ENCODE measurements around the gene SPATA3.
"Not testable (repeated sequence)": the region's sequence is repeated elsewhere in the genome, so short reads cannot be mapped to it uniquely, and the experiment has no call there.

The SPATA3 gene

DNA sequence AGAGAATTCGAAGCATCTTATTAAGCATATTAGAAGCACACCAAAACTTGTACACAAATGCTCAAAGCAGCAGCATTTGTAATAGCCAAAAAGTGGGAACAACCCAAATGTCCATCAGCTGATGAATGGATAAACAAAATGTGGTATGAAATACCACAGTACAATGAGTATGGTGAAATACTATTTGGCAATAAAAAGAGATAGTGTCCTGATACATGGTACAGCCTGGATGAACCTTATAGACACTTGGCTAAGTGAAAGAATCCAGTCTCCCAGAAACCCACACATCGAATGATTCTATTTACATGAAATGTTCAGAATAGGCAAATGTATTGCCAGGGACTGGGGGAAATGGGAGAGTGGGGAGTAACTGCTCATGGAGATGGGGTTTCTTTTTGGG, 3.0 kb downstream of the SPATA3 start:
- DNase-seq (ENCODE audit: low spot score): no peak

DNA sequence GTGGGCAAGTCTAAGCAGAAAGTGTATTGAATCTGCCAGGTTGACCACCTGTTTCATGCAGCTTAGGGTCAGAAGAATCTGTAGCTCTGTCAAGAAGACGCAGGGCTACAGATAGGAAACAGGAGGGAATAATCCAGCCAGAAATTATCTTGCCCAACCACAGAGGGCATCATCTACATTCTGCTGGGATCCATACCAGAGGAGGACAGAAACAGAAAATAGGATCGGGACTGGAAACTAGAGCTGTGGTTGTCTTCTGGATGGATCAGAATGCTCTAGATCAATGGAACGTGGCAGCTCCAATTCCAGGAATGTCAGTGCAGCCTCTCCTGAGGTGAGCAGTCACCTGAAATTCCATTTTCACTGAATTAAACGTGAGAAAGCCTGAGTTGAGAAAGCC, 3.6 kb downstream of the SPATA3 start:
- no peak for DNase-seq (ENCODE audit: low spot score)

DNA sequence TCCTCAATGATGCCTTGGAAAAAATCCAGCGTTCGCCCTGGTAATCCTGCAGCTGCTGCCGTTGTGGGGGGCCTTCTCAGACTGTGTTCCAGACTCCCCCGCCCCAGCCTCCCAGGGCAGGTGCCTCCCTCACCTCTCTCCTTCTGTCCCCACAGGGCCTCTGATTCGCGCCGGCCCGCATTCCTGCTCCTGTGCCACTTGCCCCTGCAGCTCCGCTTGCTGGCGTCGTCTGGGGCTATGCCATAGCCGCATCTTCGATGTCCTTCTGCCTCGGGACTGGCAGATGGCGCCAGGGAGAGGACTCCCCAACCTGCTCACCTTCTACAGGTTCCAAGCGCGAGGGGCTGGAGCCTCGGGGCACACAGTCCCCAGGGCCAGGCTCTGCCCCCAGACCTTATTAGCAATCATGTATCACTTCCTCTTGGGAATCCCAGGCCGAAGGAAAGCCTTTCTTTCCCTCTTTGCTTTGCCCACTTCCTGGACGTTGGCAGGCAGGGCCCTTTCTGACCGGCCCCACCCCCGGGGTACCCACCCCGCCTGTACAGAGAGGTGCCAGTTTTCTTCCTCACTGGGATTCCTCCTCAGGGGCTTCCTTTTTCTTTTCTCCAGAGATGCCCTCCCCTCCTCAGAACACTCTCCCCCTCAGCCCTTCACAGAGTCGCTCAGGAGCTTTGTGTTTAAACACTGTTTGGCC, 4.4 kb downstream of the SPATA3 start:
- no peak for DNase-seq (ENCODE audit: low spot score)

DNA sequence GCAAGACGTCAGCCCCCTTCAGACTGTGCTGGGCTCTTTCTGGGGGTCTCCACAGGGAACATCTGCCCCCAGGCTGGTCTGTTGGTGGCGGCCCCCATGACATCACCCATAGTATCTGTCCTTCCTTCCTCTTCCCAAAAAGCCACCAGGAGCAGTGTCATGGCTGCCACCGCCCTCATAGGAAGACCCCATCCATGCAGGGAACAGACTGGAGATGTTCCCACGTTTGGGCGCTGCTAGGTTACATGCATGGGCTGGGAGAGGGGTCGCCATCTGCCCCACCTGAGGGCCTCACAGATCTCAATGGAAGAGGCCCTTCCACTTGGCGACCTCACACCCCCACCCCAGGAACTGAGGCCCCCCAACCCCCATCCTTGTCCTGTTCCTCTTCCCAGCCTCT, 5.1 kb downstream of the SPATA3 start:
- no peak for DNase-seq (ENCODE audit: low spot score)

DNA sequence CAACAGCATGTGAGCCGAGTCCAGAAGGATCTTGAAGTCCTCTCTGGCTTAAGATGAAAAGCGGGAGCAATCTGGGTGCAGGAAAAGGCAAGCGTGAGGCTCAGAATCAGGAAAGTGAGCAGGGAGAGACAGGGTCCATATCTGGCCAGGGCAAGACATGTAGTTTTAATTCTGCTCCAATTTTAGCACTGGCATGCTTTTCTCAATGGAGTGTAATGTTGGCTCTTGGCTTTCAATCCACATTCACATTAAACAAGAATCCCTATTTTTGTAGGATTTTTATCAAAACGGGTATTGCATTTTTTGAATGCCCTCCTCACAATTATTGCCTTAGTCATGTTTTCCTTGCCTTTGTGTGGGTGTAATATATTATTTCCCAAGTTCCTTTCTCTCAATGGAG, 6.0 kb downstream of the SPATA3 start:
- DNase-seq (ENCODE audit: low spot score): no peak

DNA sequence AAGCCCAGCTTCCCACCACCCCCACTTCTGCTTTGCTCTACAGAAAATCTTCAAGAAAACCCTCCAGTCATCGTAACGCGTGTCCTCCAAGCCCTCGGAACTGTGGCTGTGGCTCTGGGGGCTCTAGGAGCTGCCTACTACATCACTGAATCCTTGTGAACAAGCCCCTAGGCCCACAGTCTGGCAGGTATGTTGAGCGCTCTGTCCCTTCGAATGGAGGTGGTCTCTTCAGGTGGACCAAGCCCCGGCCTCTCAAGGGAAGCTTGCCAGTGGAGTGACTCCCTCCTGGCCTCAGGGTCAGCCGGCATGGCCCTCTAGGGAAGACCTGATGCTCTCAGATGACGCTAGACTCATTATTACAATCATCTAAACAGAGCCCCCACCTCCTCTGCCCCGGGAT, 6.7 kb downstream of the SPATA3 start:
- DNase-seq (ENCODE audit: low spot score): no peak

DNA sequence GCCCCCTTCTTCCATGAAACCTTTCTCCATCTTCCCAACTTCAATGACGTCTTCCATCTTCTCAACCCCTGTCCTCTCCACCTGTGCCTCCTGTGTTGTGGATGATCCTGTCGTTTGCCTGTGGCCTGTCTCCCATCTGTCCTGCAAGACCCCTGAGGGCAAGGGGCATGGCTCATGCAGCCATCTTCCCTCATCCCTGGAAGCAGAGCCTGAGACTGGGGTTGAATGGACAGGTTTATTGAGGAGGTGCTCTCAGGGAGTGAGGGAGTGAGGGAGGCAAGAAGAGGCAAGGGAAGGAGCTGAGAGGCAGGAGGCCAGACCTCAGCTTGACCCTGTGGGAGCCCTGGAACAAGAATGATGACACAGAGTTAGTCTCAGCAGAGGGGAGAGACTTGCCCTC, 7.3 kb downstream of the SPATA3 start:
- no peak for DNase-seq (ENCODE audit: low spot score)

DNA sequence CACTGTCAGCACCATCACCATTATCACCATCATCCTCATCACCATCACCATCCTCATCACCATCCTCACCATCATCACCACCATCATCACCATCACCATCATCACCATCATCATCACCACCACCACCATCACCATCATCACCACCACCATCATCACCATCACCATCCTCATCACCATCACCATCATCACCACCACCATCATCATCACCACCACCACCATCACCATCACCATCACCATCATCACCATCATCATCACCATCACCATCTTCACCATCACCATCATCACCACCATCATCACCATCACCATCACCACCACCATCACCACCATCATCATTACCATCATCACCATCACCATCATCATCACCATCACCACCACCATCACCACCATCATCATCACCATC, 9.0 kb downstream of the SPATA3 start:
- DNase-seq (ENCODE audit: low spot score): not testable (repeated sequence)

DNA sequence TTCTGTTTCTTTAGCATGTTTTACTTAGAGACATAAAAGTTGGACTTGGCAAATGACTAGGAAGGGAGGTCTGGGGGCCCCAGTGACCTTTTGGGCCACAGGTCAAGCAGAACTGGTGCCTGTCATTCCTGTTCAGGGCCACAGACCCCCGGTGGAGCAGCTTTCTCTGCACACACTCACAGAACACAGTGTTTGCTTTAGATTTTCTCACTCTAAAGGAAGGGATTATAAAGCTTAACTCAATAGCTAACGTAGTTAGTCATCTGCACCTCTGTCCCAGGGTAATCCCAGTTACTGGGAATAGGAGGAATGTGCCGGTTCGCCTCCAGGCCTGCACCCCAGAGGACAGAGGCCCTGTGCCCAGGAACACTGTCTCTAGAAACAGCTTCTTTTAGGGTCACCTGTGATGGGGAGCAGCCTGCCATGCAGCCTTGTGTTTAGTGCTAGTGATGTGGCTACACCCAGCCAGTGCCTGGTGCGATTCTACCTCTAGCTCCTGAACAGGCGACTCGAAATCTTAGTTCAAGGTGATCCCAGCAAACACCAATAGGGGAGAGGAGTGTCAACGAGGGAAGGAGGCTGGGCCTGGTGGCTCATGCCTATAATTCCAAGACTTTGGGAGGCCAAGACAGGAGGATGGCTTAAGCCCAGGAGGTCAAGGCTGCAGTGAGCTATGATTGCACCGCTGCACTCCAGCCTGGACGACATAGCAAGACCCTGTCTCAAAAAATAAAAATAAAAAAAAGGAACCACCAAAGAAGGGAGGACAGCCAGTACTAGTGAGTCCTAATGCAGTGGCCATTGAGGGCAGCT, 11.6 kb downstream of the SPATA3 start:
- no peak for DNase-seq (ENCODE audit: low spot score)

DNA sequence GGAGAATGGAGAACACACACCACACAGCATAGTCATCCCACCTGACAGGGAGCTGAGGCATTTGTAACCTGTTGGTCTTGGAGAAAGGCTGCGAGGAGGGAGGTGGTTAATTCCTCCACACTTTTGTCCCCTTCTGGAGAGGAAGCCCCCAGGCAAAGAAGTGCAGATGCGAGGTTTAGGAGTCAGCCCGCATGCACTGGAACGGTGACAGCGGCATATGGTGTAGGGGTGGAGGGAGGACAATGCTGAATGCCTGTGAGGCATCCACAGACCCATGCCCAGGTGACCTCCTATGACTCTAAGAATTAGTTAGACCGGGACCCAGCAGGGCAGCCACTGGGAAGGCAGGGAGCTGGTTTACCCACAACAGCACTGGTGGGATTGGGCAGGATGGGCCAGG, 12.2 kb downstream of the SPATA3 start:
- no peak for DNase-seq (ENCODE audit: low spot score)

DNA sequence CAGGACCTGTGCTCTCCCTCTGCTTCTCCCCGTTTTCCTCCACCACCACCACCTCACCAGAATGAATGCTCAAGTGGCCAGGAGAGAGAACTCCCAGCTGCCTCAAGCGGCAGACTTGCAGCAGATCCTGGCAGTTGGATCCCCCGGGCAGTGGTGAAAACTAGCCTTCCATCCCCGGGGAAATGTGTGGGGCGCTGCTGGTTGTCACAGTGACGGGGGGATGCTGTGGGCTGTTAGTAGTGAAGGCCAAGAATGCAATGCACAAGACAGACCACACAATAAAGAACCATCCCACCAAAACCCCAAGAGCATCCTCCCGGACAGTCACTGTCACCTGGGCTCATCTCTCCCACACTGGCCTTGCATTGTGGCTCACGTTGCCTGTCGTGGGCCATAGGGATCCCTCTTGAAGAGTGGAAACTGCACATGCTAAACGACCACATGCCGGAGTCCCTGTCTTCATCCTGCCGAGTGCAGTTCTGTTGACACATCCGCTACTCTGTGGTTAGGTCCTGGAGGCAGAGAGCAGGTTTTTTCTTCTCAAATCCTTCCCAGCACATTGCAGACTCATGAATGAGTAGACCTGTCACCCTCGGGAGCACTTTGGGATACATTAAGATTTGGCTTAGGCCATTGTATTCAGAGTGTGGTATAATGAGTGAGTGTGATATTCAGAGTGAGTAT, 13.5 kb downstream of the SPATA3 start:
- no peak for DNase-seq (ENCODE audit: low spot score)

DNA sequence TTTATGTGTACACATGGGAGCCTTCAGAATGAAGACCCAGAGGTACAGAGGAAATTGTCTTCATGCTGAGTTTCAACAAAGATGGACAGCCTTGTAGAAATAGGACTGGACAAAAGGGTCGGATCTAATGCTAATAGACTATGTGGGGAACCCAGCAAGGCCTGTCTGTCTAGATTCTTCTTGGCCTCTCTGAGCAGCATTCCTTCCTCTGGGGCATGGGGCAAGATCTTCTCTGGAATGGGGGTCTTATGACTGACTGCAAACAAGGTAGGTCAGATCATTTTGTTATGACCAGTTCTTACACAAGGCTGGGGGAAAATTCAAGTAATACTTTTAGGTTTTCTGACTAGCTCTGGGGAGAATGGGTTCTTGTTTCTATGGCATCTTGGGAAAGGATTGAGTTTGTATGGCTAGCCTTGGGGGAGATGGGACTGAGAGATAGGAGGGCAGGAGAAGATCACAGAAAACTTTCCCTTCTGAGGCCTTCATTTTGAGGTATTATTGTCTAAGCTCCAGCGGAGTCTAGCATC, 14.3 kb downstream of the SPATA3 start:
- DNase-seq (ENCODE audit: low spot score): no peak

DNA sequence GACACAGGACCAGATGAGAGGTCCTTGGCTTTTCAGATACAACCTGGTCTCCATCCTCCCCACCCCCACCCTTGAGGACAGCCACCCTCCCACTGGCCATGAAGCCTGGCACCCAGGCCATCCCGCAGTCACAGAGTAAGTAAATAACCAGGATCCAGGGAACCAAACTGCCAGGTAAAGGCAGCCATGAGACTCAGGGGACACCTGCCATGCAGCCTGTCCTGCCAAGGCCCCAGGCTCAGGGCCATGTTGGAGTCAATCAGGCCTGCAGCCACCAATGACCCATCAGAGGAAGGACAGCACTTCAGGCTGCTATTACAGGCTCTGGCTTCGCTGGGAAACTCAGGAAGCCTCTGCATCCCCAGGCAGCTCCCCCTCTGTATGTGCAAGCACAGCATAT, 15.6 kb downstream of the SPATA3 start:
- DNase-seq (ENCODE audit: low spot score): no peak

DNA sequence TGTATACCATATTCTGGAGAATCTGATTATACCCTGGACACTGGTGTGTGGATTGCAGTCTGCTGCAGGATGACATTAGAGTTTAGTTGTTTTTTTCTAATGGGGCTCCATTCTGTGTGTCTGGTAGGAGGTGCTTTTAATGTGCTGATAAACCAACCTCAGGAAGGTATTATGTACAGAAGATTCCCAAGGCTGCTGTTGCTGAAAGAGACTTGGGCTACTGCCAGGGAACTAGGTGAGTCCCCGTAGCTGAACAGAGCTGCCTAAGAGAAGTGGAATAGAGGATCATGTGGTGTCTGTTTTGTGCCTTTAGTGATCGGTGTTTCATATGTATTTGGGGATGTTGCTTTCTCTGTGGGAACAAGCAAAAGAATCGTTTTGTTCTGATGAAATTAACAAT, 16.5 kb downstream of the SPATA3 start:
- no peak for DNase-seq (ENCODE audit: low spot score)

DNA sequence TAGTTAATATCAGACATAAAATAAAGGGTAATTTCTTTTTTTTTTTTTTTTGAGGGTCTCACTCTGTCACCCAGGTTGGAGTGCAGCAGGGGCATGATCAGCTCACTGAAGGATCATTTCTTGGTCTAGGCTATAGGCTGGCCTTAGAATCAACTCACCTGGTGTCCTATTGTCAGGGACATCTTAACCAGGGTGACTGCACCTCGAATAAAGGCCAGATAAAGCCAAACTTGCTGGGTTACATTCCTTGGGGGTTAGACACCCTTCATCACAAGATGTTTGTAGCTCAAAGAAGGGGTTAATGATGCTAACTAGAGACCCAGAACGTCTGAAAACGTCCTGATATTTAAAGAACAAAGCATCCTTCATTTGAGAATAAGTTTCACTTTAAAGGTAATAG, 17.9 kb downstream of the SPATA3 start:
- no peak for DNase-seq (ENCODE audit: low spot score)

DNA sequence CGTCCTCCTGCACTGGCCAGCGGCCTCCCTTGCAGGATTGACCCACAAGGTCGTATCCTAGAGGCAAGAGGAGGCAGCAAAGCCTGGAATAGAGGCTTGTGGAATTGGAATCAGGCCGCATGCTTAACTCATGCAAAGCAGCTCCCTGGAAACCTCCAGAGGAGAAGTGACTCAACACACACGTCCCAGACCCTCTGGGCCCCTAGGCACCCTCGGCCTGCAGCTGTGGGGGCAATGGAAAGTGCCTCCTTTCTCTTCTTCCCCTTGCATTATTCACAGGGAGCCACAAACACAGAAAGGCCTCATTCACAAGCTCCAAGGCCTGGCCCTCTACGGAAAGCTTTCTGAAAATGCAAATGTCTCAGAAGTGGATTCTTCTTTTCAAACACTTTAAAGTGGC, 19.6 kb downstream of the SPATA3 start:
- DNase-seq (ENCODE audit: low spot score): no peak

DNA sequence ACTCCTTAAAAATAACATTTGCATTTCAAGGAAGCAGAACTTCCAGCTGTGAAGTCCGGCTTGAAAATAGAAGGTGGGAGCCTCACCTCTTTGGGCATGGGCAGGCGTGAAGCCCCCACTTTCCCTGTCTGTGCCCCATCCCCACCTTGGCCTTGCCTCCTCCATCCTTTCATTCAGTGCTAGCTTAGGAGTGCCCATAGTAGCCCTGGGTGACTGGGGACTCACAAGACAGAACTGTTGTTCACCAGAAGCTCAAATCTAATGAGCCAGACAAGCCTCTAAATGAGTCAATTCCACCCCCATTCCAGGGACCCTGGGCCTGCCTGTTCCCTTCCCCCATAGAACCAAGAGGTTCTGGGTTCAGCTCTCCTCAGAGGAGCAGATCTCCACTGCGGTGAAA, 20.0 kb downstream of the SPATA3 start:
- DNase-seq (ENCODE audit: low spot score): no peak

DNA sequence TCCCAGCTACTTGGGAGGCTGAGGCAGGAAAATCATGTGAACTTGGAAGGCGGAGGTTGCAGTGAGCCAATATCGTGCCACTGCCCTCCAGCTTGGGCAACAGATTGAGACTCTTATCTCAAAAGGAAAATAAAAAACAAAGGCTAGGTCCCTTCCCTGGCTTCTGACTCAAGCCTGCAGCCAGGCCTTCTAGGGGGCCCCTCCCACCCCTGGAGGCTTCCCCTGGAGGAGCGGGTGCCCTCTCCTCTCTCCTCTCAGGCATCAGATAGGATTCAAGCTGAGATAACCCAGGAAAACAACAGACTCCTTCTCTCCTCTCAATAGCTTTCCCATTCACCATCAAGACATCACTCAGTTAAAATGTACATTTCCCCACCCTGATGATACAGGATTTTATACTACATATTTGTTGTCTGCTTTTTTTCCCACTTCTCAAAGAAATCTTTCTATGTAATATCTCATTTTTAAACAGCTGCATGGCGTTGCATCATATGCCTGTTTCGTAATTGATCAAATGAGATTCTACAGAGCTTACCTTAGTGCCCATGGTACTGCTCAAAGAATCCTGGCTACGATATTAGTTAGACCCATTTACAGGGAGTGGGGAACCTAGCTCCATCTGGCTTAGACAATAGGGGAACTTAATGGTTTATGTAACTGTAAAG, 20.8 kb downstream of the SPATA3 start:
- no peak for DNase-seq (ENCODE audit: low spot score)

DNA sequence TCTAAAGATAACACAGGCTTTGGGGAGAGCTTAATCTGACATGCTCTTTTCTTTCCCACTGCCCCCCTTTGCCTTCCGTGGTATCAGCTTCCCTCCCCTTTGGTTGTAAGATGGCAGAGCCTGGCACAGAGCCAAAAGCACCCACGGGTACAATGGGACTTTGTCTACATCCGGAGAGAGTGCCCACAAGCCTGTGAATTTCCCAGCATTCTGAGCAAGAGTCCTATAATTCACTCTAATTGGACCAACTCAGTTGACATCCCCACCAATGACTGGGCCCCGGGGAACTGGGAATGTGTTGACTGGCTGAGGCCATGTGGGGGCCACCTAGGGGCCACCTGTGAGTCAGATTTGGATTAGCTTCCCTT, 21.3 kb downstream of the SPATA3 start:
- DNase-seq (ENCODE audit: low spot score): no peak

DNA sequence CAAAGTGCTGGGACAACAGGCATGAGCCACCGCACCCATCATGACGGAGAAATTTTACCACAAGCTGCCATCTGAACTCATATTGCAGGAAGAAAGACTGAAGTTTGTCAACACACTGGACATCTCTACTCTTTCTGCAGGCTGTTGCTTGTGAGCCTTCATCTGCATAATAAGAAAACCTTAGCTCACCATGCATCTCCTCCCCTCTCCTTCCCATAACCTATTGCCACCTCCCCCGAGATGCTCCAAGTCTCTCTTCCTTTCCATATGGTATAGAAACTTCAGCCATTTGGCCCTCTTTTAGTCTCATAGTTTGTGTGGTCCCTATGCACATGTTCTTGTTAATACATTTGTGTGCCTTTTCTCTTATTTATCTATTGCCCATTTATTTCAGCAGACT, 22.3 kb downstream of the SPATA3 start:
- no peak for DNase-seq (ENCODE audit: low spot score)

DNA sequence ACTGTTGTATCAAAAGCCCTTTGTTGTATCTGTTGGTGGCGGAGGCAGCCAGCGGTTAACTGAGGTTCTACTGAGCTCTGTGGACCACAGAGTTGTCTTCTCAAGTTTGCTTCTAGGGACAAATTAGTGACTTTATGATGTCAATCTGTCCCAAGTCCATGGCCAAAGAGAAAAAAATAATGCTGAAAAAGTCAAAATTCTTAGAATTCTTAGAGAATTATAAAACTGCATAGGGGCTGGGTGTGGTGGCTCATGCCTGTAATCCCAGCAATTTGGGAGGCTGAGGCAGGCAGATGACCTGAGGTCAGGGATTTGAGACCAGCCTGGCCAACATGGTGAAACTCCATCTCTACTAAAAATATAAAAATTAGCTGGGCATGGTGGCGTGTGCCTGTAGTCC, 29.1 kb downstream of the SPATA3 start:
- DNase-seq (ENCODE audit: low spot score): not testable (repeated sequence)

DNA sequence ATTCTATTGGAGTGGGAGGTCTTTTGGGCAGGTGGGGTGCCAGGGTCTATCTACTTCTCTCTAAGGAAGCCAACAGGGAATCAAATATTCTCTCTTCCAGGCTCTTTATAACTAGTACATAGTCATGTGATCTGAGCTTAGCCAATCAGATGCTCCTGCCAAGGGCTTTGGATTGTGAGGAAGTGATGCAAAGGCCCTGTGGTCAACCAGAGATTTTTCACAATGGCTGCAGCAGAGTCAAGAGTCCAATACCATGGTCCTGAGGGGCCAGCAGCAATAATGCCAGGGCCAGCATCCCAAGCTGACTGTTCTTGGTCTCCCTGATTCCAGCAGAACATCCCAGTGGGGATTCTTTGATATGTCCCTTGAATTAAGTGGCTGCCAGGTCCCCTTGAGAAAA, 33.0 kb downstream of the SPATA3 start:
- DNase-seq (ENCODE audit: low spot score): no peak

DNA sequence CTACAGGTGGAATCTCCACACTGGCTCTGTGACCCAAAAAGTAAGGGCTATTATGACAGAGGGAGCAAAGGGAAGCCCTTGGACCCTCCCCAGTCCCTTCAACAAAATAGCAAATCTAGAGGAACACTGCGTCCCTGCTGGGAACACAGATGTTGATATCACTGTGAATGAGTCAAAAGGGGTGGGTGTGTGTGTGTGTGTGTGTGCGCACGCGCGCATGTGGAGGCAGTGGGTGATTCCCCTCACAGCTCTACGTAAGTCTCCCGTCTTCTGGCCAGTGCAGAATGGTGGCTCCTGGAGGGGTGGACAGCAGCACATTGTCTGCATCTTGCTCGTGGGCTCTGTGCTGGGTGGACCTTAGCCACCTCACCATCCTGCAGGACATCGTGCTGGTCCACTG, 33.6 kb downstream of the SPATA3 start:
- DNase-seq (ENCODE audit: low spot score): no peak
